ENCODE results near the gene ABCE1.
A peak's percentile ranks its signal among the peaks of the same experiment; 100 is the strongest.

The ABCE1 gene

DNA sequence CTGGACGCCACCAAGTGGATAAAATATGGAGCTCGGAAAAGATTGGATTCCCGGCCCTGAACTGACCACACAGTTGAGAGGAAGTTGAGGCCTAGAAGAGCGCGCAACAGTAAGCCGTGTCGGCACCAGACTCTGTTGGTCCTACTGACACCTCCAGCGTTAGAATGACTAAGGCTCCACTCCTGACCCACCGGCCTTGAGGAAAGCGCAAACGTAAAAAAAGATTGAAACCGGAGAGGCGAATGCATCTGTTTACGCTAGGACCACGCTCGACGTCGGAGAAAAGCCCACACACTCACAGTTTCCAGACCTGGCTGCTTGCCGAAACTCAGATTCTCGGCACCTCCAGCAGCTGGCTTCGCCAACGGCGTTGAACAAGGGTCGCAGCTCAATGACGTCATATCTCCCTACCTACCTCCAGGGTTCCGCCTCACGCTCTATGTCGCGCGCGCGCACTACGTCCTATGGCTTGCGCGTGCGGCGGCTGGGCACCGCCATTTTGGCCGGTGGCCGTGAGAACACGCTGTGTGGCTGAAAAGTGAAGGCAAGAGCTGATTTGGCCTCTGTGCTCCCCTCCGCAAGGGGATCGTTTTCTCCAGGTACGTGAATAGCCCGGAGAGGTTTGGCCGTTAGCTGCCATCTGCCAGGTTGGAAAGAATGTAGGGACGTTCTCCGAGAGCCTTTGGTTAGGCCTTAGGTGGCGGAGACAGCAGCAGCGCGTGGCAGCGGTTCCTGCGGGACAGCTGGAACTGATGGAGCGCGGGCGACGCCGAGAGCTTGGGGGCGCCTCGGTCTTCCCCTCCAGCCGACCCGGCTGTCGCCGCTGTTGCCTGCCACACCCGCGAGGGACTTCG, at the start of gene ABCE1, which contains the start of gene ANAPC10:
TSS of gene ABCE1 (plus strand) at position 491 of the 854 bp plus-strand sequence. CDS start 6,102 bp downstream, outside the sequence.
TSS of gene ANAPC10 (minus strand) at position 376 of the 854 bp plus-strand sequence. CDS start 2,097 bp downstream, outside the sequence.
- peak within 1 kb of the TSS; percentile 85 to 91 for H3K27ac ChIP-seq (ENCODE audit: low read depth in 2 of 2, low read length in 2 of 2)
- peak within 1 kb of the TSS; percentile 84 to 85 for H3K9ac ChIP-seq (ENCODE audit: low read depth in 1 of 2, low read length in 2 of 2)
- no peaks in the 10 kb centered on the region for H3K9me3 ChIP-seq (ENCODE audit: control insufficient read depth in 2 of 2, low read length in 2 of 2)
- peaks cover 10 to 19% of the 10 kb centered on the region in 2 donors for H3K4me1 ChIP-seq (ENCODE audit: control insufficient read depth in 2 of 2, insufficient read depth in 2 of 2, low read length in 2 of 2)
- H3K36me3 ChIP-seq (ENCODE audit: control insufficient read depth in 2 of 2, insufficient read depth in 2 of 2, low read length in 2 of 2): peaks cover 13 to 15% of the 10 kb centered on the region in 2 donors
- H3K27me3 ChIP-seq (ENCODE audit: control insufficient read depth in 2 of 2, insufficient read depth in 2 of 2, low read length in 2 of 2): no peaks in the 10 kb centered on the region
- H3K4me3 ChIP-seq (ENCODE audit: low read length in 2 of 2): peak within 1 kb of the TSS; percentile 83 to 92

DNA sequence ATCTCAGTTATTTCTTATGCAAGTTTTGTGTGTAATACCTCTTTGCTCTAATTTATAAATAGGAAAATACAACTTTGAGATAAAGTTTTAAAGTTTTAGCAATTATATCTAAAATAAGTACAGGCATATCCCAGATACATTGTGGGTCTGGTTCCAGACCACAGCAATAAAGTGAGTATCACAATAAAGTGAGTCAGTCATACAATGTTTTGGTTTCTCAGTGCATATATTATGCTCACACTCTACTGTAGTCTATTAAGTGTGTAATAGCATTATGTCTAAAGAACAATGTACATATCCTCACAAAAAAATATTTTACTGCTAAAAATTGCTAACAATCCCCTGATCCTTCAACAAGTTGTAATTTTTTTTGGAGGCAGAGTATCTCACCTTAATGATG, 49.3 kb upstream of the ABCE1 start:
- H3K27me3 ChIP-seq (ENCODE audit: control insufficient read depth in 2 of 2, insufficient read depth in 2 of 2, low read length in 2 of 2): no peaks in the 10 kb centered on the region
- H3K36me3 ChIP-seq (ENCODE audit: control insufficient read depth in 2 of 2, insufficient read depth in 2 of 2, low read length in 2 of 2): peaks cover 0 to 6% of the 10 kb centered on the region in 2 donors
- H3K27ac ChIP-seq (ENCODE audit: low read depth in 2 of 2, low read length in 2 of 2): no peak overlapping the region
- H3K9ac ChIP-seq (ENCODE audit: low read depth in 1 of 2, low read length in 2 of 2): no peak overlapping the region
- no peaks in the 10 kb centered on the region for H3K9me3 ChIP-seq (ENCODE audit: control insufficient read depth in 2 of 2, low read length in 2 of 2)
- H3K4me1 ChIP-seq (ENCODE audit: control insufficient read depth in 2 of 2, insufficient read depth in 2 of 2, low read length in 2 of 2): no peaks in the 10 kb centered on the region
- no peak overlapping the region for H3K4me3 ChIP-seq (ENCODE audit: low read length in 2 of 2)

DNA sequence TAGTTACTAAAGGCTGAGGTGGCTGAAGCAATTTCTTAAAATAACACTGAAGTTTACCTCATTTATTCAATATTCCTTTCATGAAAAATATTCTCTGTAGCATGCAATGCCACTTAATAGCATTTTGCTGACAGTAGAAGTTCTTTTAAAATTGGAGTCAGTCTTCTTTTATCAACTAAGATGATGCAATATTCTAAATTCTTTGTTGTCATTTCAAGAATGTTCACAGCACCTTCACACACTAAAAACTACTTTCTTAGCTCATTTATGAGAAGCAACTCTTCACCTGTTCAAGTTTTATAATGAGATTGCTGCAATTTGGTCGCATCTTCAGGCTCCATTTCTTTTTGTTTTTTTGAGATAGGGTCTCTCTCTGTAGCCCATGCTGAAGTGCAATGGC, 48.9 kb upstream of the ABCE1 start:
- Histone ChIP-seq H3K36me3 (ENCODE audit: control insufficient read depth in 2 of 2, insufficient read depth in 2 of 2, low read length in 2 of 2) (peaks cover 0 to 6% of the 10 kb centered on the region in 2 donors), H3K27me3 (ENCODE audit: control insufficient read depth in 2 of 2, insufficient read depth in 2 of 2, low read length in 2 of 2) (no peaks in the 10 kb centered on the region), H3K4me3 (ENCODE audit: low read length in 2 of 2) (no peak overlapping the region), H3K4me1 (ENCODE audit: control insufficient read depth in 2 of 2, insufficient read depth in 2 of 2, low read length in 2 of 2) (no peaks in the 10 kb centered on the region), H3K9ac (ENCODE audit: low read depth in 1 of 2, low read length in 2 of 2) (no peak overlapping the region), H3K9me3 (ENCODE audit: control insufficient read depth in 2 of 2, low read length in 2 of 2) (no peaks in the 10 kb centered on the region), H3K27ac (ENCODE audit: low read depth in 2 of 2, low read length in 2 of 2) (no peak overlapping the region)

GRCh38 chr4:145055533-145056257, 42.4 kb upstream of the ABCE1 start:
- no peak overlapping the region for H3K27ac ChIP-seq (ENCODE audit: low read depth in 2 of 2, low read length in 2 of 2)
- no peak overlapping the region for H3K9ac ChIP-seq (ENCODE audit: low read depth in 1 of 2, low read length in 2 of 2)

DNA sequence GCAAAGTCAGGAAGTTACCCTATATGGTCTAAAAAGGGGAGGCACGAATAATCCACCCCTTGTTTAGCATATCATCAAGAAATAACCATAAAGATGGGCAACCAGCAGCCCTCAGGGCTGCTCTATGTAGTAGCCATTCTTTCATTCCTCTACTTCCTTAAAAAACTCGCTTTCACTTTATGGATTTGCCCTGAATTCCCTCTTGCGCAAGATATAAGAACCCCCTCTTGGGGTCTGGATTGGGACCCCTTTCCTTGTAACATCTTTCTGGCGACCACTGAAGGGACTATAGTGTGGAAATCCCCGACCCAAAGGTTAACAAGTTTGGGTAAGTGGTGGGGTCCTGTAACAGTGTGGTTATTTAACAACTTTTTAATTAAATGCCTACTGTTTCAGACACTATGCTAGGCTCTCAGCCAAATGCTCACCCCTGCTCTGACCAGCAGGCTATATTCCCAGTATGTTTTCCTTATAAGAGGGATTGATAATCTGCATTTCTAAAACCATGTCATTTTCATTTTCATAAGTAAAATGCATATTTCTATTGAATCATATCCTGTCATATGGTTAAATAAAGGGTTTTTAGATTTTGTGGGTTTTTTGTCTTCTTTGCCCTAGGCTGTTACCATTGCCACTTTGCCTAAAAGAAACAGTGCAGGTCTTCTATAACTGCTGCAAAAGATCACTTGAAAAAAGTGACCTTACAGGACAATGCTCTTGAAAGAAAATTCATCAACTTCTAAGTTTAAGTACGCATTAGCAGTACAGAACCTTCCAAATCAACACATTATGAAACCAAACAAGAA, 41.6 kb upstream of the ABCE1 start:
- H3K27ac ChIP-seq (ENCODE audit: low read depth in 2 of 2, low read length in 2 of 2): no peak overlapping the region
- H3K9ac ChIP-seq (ENCODE audit: low read depth in 1 of 2, low read length in 2 of 2): no peak overlapping the region
- H3K36me3 ChIP-seq (ENCODE audit: control insufficient read depth in 2 of 2, insufficient read depth in 2 of 2, low read length in 2 of 2): no peaks in the 10 kb centered on the region
- no peak overlapping the region for H3K4me3 ChIP-seq (ENCODE audit: low read length in 2 of 2)
- no peaks in the 10 kb centered on the region for H3K9me3 ChIP-seq (ENCODE audit: control insufficient read depth in 2 of 2, low read length in 2 of 2)
- H3K4me1 ChIP-seq (ENCODE audit: control insufficient read depth in 2 of 2, insufficient read depth in 2 of 2, low read length in 2 of 2): no peaks in the 10 kb centered on the region
- no peaks in the 10 kb centered on the region for H3K27me3 ChIP-seq (ENCODE audit: control insufficient read depth in 2 of 2, insufficient read depth in 2 of 2, low read length in 2 of 2)

More at GRCh38 chr4:145055533-145056257, 42.4 kb upstream of the ABCE1 start:
- Histone ChIP-seq H3K4me1 (ENCODE audit: control insufficient read depth in 2 of 2, insufficient read depth in 2 of 2, low read length in 2 of 2) (no peaks in the 10 kb centered on the region), H3K27me3 (ENCODE audit: control insufficient read depth in 2 of 2, insufficient read depth in 2 of 2, low read length in 2 of 2) (no peaks in the 10 kb centered on the region), H3K36me3 (ENCODE audit: control insufficient read depth in 2 of 2, insufficient read depth in 2 of 2, low read length in 2 of 2) (peaks cover 0 to 1% of the 10 kb centered on the region in 2 donors), H3K9me3 (ENCODE audit: control insufficient read depth in 2 of 2, low read length in 2 of 2) (no peaks in the 10 kb centered on the region), H3K4me3 (ENCODE audit: low read length in 2 of 2) (no peak overlapping the region)

- Histone ChIP-seq H3K4me1 (ENCODE audit: control insufficient read depth in 2 of 2, insufficient read depth in 2 of 2, low read length in 2 of 2) (no peaks in the 10 kb centered on the region), H3K27ac (ENCODE audit: low read depth in 2 of 2, low read length in 2 of 2) (no peak overlapping the region), H3K27me3 (ENCODE audit: control insufficient read depth in 2 of 2, insufficient read depth in 2 of 2, low read length in 2 of 2) (no peaks in the 10 kb centered on the region), H3K4me3 (ENCODE audit: low read length in 2 of 2) (no peak overlapping the region), H3K9ac (ENCODE audit: low read depth in 1 of 2, low read length in 2 of 2) (no peak overlapping the region), H3K36me3 (ENCODE audit: control insufficient read depth in 2 of 2, insufficient read depth in 2 of 2, low read length in 2 of 2) (peaks cover 0 to 4% of the 10 kb centered on the region in 2 donors), H3K9me3 (ENCODE audit: control insufficient read depth in 2 of 2, low read length in 2 of 2) (no peaks in the 10 kb centered on the region)
These were observed 39.9 kb upstream of the ABCE1 start for GRCh38 chr4:145058256-145058655.

- Histone ChIP-seq H3K9me3 (ENCODE audit: control insufficient read depth in 2 of 2, low read length in 2 of 2) (no peaks in the 10 kb centered on the region), H3K9ac (ENCODE audit: low read depth in 1 of 2, low read length in 2 of 2) (no peak overlapping the region), H3K4me3 (ENCODE audit: low read length in 2 of 2) (no peak overlapping the region), H3K36me3 (ENCODE audit: control insufficient read depth in 2 of 2, insufficient read depth in 2 of 2, low read length in 2 of 2) (peaks cover 0 to 7% of the 10 kb centered on the region in 2 donors), H3K27me3 (ENCODE audit: control insufficient read depth in 2 of 2, insufficient read depth in 2 of 2, low read length in 2 of 2) (no peaks in the 10 kb centered on the region), H3K4me1 (ENCODE audit: control insufficient read depth in 2 of 2, insufficient read depth in 2 of 2, low read length in 2 of 2) (no peaks in the 10 kb centered on the region), H3K27ac (ENCODE audit: low read depth in 2 of 2, low read length in 2 of 2) (no peak overlapping the region)
These were observed 36.7 kb upstream of the ABCE1 start for GRCh38 chr4:145061318-145061920.

- peaks cover 0 to 7% of the 10 kb centered on the region in 2 donors for H3K36me3 ChIP-seq (ENCODE audit: control insufficient read depth in 2 of 2, insufficient read depth in 2 of 2, low read length in 2 of 2)
- H3K9me3 ChIP-seq (ENCODE audit: control insufficient read depth in 2 of 2, low read length in 2 of 2): no peaks in the 10 kb centered on the region
- H3K9ac ChIP-seq (ENCODE audit: low read depth in 1 of 2, low read length in 2 of 2): peak overlapping the region in 1 of 2 donors; percentile 48
- peak overlapping the region in 1 of 2 donors; percentile 5 for H3K4me3 ChIP-seq (ENCODE audit: low read length in 2 of 2)
- H3K27me3 ChIP-seq (ENCODE audit: control insufficient read depth in 2 of 2, insufficient read depth in 2 of 2, low read length in 2 of 2): no peaks in the 10 kb centered on the region
- no peaks in the 10 kb centered on the region for H3K4me1 ChIP-seq (ENCODE audit: control insufficient read depth in 2 of 2, insufficient read depth in 2 of 2, low read length in 2 of 2)
- H3K27ac ChIP-seq (ENCODE audit: low read depth in 2 of 2, low read length in 2 of 2): peak overlapping the region; percentile 59 to 64
These were observed 32.0 kb upstream of the ABCE1 start for GRCh38 chr4:145066063-145066501.

- H3K9ac ChIP-seq (ENCODE audit: low read depth in 1 of 2, low read length in 2 of 2): no peak overlapping the region
- no peaks in the 10 kb centered on the region for H3K4me1 ChIP-seq (ENCODE audit: control insufficient read depth in 2 of 2, insufficient read depth in 2 of 2, low read length in 2 of 2)
- no peaks in the 10 kb centered on the region for H3K36me3 ChIP-seq (ENCODE audit: control insufficient read depth in 2 of 2, insufficient read depth in 2 of 2, low read length in 2 of 2)
- no peak overlapping the region for H3K27ac ChIP-seq (ENCODE audit: low read depth in 2 of 2, low read length in 2 of 2)
- H3K4me3 ChIP-seq (ENCODE audit: low read length in 2 of 2): no peak overlapping the region
- no peaks in the 10 kb centered on the region for H3K9me3 ChIP-seq (ENCODE audit: control insufficient read depth in 2 of 2, low read length in 2 of 2)
- no peaks in the 10 kb centered on the region for H3K27me3 ChIP-seq (ENCODE audit: control insufficient read depth in 2 of 2, insufficient read depth in 2 of 2, low read length in 2 of 2)
These were observed 28.8 kb upstream of the ABCE1 start for GRCh38 chr4:145069361-145069760.
